Heart left ventricle (tissue), 13 donors: Measurements from ENCODE around the gene ANK3.

ENCODE experiments used
- POLR2A ChIP-seq, 2 donors: fragments of 450-650 bp; IDR thresholded peaks; one replicate each; pipeline ENCODE4 v1.6.1; 2017; ENCODE audit warnings: antibody characterized with exemption in 2 of 2, mild to moderate bottlenecking in 2 of 2, moderate library complexity in 2 of 2
- TF ChIP-seq, protein P1 (sequence below), 12 donors: fragments of 200-600 bp; sonication (generic) in 4 of 12; IDR thresholded peaks; one replicate each; pipeline versions ENCODE4 v1.5.0 to v1.8.0; 2018 to 2022; ENCODE audit warnings: antibody characterized with exemption in 12 of 12, mild to moderate bottlenecking in 5 of 12
- donor health status: ischemic (EF 13 %, LVEDD 7.1; RV severe dilation, severe dysfunction).
- donor health status: DM: no; HTN: yes; CAD: no.
- donor health status: DM: no; HTN: no; CAD: no.
- donor health status: ischemic (EF 25% LVEDD 6.9; RV normal size, moderate dysfunction).
- donor health status: ischemic (EF 25% LVEDD 5.7; RV mildly dilated, moderate dysfunction).
- donor health status: ischemic (EF 35%, LVEDD 5.7; RV mildly dilated, moderate dysfunction).
- donor health status: nonischemic (EF 11% LVEDD 7.7; RV severe dilation, severe dysfunction).
- donor health status: DM: yes; HTN: yes; CAD: no.
- donor health status: PGD.
- donor health status: ischemic (EF 29% LVEDD 5.4; RV normal size, mild dysfunction).
- donor health status: nonischemic (EF 23%, LVEDD 6.1; RV moderate dilation, normal function).

DNA sequence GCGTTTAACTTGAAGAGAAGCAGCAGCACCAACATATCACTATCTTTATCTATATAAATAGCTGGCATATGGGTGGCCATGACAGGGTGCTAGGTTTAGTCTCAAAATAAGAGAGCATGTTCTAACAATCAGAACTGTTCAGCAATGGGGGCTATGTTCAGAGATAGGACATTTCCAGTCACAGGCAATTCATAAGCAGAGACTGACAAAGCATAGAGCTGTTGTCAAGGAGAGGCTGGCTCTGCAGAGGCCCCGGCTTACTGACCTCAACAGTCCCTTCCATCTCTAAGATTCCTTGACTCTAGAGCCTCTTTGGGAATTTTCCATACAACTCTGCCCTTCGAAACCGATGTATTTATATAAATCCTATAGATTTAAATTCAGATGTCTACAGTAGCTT, 17.2 kb downstream of the ANK3 start:
- TF ChIP-seq, protein P1, sequence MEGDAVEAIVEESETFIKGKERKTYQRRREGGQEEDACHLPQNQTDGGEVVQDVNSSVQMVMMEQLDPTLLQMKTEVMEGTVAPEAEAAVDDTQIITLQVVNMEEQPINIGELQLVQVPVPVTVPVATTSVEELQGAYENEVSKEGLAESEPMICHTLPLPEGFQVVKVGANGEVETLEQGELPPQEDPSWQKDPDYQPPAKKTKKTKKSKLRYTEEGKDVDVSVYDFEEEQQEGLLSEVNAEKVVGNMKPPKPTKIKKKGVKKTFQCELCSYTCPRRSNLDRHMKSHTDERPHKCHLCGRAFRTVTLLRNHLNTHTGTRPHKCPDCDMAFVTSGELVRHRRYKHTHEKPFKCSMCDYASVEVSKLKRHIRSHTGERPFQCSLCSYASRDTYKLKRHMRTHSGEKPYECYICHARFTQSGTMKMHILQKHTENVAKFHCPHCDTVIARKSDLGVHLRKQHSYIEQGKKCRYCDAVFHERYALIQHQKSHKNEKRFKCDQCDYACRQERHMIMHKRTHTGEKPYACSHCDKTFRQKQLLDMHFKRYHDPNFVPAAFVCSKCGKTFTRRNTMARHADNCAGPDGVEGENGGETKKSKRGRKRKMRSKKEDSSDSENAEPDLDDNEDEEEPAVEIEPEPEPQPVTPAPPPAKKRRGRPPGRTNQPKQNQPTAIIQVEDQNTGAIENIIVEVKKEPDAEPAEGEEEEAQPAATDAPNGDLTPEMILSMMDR (IDR thresholded peaks at IDR 0.05): no peak
- TF ChIP-seq POLR2A (IDR thresholded peaks at IDR 0.05): no peak
